Posterior cingulate gyrus (tissue), 11 donors: ENCODE measurements around the gene FGD5.
A peak's percentile ranks its signal among the peaks of the same experiment; 100 is the strongest.

Experiments
- DNase-seq, 10 donors: peaks; one replicate each; pipeline versions ENCODE4 v3.0.0 to v3.0.0-alpha.2; 2020 to 2021; ENCODE audit warnings: mixed read lengths in 3 of 10
- intact Hi-C: fragments of 100-400 bp; cut with DNase I; formaldehyde crosslinking; loops from one replicate; pipeline ENCODE4 v1.15.1; 2023

FGD5 gene

DNA sequence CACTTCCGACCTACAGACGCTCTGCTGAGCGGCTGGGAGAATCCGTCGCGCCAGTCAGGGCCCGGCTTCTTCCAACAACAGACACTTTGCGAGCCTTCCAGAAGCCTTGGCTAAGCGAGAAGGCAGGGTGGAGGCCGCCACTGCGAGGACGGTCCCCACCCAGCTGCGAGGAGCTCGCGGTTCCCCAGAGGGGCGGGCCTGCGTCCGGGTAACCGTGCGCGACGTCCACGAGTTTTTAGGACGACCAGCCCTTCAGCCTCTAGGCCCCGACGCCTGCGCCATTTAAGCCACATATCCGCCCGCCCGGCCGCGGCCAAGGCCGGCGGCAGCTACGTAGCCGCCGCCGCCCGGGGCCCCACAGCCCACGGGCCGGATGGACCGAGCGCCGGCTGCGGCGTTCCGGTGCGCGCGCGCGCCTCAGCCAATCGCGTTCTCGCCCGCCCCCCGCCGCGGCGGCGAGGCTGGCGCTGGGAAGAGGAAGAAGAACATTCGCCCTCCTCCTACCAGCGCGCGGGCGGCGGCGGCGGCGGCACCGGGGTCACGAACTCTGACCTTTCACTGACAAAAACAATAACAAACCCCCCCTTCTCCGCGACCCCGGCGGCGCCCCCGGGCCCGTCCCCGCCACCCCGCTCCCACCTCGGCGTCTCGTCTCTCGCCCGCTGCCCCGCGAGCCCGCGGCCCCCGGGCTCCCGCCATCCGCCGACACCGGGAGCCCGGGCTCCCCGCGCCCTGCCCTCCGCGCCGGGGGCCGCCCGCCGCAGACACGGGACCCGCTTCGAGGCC, 128.5 kb downstream of the FGD5 start, which contains the start of gene NR2C2:
Gene NR2C2, plus strand, starts transcription at position 484 of the 786 bp plus-strand sequence. CDS start 56,332 bp downstream, outside the sequence.
- intact Hi-C loops: loop anchor here (5.0 kb wide), 1 partner anchor 150 kb away; the partner anchor contains the start of gene RBSN
- peak; percentile 76 to 98 (median 86) for DNase-seq

DNA sequence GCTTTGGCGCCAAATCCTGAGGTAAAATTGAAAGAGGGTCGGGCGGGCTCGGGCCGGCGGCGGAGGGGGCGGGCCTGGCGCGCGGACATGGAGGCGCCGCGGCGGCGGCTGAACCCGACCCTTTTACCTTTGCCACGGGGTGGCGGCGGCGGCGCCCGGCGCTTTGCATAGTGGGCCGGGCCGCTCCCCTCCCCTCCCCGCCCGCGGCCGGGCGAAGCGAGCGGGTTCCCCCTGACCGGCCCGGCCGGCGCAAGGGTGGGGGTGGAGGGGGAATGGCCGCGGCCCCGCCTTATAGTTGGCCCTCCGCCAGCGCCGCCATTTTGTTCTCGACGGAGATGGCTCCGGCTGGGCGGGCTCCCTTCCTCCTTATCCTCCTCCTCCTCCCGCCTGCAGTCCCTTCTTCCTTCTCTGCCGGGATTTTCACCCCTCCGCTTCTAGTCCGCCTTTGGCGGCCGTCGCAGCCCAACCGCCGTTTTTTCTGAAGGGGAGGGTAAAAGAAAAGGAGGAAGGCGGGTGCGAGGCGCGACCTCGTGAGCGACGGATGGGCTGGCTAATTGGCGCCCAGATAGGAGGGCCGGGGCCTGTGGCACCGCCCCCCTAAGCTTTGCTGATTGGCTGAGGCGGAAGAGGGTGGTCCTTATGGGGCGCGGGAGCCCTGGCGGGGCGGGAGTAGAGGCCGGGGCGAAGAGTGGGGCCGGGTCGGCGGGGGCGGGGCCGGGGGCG, 129.3 kb downstream of the FGD5 start:
- intact Hi-C loops: loop anchor here (5.0 kb wide), 1 partner anchor 149 kb away; the partner anchor contains the start of gene RBSN

DNA sequence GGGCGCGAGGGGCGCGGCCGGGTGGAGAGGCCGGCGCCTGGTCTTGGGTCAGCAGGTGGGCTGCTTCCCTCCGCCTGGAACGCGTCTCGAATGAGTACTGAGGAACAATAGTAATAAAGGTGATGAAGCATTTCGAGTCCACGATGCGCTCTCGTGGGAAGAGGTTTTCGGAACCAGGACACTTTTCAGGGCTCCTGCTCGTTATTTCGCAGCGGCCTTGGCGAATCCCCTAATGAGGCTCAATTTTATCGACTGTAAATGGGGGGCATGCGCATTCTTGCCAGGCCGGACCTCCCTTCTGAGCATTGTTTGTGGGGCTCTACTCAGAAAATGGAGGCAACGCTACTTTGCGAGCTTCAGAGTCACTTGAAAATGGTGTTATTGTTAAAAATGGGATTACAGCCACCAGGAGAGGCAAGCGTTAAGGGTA, 129.9 kb downstream of the FGD5 start:
- intact Hi-C loops: loop anchor here (5.0 kb wide), 1 partner anchor 149 kb away; the partner anchor contains the start of gene RBSN

More for the DNA sequence above, 129.3 kb downstream of the FGD5 start:
- peak; percentile 97 to 100 (median 99) for DNase-seq

DNA sequence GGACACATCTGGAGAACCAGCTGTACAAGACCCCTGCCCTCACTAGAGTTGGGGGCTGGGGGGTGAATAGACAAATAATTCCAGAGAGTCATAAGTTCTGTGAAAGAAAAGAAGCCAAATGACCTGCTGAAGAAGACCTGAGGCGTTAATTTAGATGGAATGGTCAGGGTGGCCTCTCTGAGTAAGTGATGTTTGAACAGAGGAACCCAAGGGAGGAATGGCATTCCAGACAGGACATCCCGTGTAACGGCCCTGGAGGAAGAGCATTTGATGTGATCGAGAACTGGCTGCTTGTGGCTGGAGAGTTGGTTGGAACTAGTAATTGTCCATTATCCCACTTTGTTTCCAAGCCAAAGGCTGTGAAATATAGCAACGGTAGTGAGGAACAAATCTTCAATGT, 130.4 kb downstream of the FGD5 start:
- intact Hi-C loops: loop anchor here (5.0 kb wide), 1 partner anchor 148 kb away; the partner anchor contains the start of gene RBSN
- peak in 1 of 10 donors; percentile 41 for DNase-seq

More for the DNA sequence above, 129.9 kb downstream of the FGD5 start:
- DNase-seq: no peak

- intact Hi-C loops: loop anchor here (10.0 kb wide), 1 partner anchor 95 kb away; no protein-coding TSS in a partner anchor
- DNase-seq: no peak
These were observed 131.5 kb downstream of the FGD5 start for GRCh38 chr3:14950274-14950673.

GRCh38 chr3:14957153-14957552, 138.4 kb downstream of the FGD5 start:
- intact Hi-C loops: loop anchor here (10.0 kb wide), 1 partner anchor 88 kb away; no protein-coding TSS in a partner anchor
- no peak for DNase-seq

- intact Hi-C loops: loop anchor here (10.0 kb wide), 1 partner anchor 87 kb away; no protein-coding TSS in a partner anchor
These were observed 139.2 kb downstream of the FGD5 start for GRCh38 chr3:14957925-14958324.

DNA sequence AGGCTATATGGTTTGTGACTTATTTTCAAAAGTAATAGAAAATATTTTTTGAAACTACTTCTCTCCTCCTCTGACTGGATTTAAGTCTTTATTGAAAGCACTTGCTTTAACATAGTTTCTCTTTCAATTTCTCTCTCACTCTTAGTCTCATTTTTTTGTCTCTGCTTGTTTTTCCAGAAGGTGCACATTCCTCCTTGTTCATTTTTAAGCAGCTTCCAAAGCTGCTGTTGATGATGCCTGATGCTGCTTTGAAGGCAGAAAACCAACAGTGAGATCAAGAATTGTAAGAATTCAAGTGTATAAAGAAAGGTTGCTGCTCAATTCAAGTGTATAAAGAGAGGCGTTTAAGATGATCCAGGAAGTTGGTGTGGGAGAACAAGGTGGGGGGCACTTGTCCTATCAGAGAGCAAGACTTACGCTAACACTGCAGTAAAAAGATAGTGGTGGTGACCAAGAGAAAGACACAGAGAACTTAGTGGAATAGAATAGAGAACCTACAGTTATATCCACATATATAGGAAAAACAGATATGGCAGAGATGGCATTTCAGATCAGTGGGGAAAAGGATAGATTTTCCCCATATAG, 140.7 kb downstream of the FGD5 start:
- intact Hi-C loops: loop anchor here (10.0 kb wide), 1 partner anchor 85 kb away; no protein-coding TSS in a partner anchor

More at GRCh38 chr3:14957925-14958324, 139.2 kb downstream of the FGD5 start:
- no peak for DNase-seq

GRCh38 chr3:14962762-14963161, 144.0 kb downstream of the FGD5 start:
- intact Hi-C loops: no loop called here
- DNase-seq: no peak

More for the DNA sequence above, 140.7 kb downstream of the FGD5 start:
- no peak for DNase-seq

- intact Hi-C loops: no loop called here
- DNase-seq: no peak
These were observed 148.5 kb downstream of the FGD5 start for GRCh38 chr3:14967285-14967684.

DNA sequence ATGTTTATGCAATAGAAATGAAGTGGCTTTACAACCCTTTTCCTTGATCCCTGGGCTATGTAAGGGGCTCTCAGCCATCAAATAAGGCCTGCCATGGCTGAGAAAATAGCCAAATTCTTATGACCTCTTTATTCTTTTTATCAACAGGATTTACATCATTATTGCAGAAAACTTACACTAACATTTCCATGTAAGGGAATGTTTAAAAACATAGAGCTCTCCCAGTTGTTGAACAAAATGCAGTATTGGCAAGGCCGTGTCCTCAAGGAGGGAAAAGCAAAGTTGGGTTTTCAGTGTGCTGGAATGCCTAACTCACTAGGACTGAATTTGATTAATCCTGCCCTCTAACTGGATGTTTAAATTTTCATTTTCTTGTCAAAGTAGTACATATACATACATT, 150.9 kb downstream of the FGD5 start:
- intact Hi-C loops: no loop called here

DNA sequence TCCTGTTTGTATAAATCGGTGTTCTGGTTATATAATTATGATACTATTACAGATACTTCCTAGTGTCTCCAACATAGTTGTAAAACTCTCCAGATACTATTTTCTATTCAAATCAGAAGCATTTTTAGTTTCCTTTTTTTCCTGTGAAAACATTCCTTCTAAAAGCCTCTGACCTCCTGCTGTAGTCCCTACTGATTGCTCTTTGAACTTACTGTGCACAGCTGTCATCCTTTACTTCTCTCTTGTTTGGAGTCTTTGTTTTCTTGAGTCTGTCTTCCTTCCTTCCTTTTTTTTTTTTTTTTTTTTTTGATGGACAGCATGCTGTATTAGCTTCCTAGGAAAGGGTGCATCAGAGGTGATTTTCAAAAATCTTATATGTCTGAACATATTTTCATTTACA, 157.6 kb downstream of the FGD5 start:
- intact Hi-C loops: no loop called here
- no peak for DNase-seq

More for the DNA sequence above, 150.9 kb downstream of the FGD5 start:
- no peak for DNase-seq

- intact Hi-C loops: no loop called here
These were observed 161.9 kb downstream of the FGD5 start for GRCh38 chr3:14980689-14981088.

More at GRCh38 chr3:14980689-14981088, 161.9 kb downstream of the FGD5 start:
- DNase-seq: no peak
